Tibial nerve (tissue), 3 donors: Measurements from ENCODE around the gene FRMD6.

Experiments used
- CTCF ChIP-seq, 5 experiments: fragments of 200-600 bp in 3 of 5; fragments of 450-650 bp in 2 of 5; sonication (generic) in 3 of 5; IDR thresholded peaks; one replicate each; pipeline ENCODE4 v1.5.1; 2016 to 2019; ENCODE audit warnings: antibody characterized with exemption in 5 of 5, mild to moderate bottlenecking in 3 of 5, moderate library complexity in 2 of 5
- POLR2A ChIP-seq, 2 donors: fragments of 450-650 bp; IDR thresholded peaks; one replicate each; pipeline ENCODE4 v1.6.1; 2017; ENCODE audit warnings: antibody characterized with exemption in 2 of 2, mild to moderate bottlenecking in 2 of 2, moderate library complexity in 2 of 2

- no peak for TF ChIP-seq POLR2A (IDR thresholded peaks at IDR 0.05)
- TF ChIP-seq CTCF (IDR thresholded peaks at IDR 0.05) = no peak
Measured at GRCh38 chr14:51707327-51707726, 55.6 kb downstream of the FRMD6 start.
